Measurements from ENCODE around the gene RPL29.

The RPL29 gene

DNA sequence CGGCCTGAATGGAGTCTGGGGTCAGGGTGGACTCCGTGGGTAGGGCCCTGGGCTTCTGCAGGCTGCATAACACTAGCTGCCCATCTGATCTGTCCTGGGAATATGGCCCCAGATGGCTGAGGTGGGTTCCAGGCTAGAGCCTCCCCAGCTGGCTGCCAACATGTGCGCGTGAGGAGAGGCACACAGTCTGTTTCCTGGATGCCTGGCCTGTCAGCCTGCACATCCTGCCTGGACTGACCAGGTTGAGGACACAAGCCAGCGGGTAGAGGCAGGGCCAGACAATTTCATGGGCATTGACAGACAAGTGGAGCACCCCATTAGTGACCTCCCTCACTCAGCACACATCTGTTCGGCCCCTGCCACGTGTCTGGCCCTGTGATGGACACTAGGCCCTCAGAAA lies 29.8 kb upstream of the RPL29 start:
- DNase-seq, result peak; percentile 48

DNA sequence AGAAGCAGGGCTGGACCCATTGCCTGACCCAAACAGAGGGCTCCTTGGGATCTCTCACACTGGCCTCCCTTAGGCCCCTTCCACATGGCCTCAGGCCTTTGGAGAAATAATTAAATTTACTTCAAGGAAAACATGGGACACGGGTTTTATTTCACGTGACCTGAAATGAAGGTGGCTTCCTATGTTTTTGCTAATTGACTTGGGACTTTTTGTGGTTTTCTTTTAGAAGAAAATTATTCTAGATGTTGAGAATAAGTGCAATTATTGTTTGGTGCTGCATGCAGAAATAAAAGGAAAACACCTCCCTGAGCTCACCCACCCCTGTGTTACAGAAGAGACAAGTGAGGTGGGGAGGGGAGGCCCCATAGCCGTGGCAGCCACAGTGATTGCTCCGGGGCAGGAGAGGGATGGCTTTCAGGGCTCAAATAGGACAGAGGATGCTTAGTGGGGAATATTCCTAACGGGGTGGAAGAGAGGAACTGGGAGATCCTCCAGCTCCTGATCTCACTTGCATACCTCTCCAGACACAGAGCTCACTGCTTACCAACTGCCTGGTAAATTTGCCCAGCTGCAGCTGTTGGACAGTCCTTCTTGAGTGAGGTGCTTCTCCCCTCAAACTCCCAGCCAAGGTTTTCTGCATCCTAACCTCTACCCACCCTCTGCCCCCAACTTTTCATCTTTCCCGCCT lies 29.2 kb upstream of the RPL29 start:
- no peak for DNase-seq

DNA sequence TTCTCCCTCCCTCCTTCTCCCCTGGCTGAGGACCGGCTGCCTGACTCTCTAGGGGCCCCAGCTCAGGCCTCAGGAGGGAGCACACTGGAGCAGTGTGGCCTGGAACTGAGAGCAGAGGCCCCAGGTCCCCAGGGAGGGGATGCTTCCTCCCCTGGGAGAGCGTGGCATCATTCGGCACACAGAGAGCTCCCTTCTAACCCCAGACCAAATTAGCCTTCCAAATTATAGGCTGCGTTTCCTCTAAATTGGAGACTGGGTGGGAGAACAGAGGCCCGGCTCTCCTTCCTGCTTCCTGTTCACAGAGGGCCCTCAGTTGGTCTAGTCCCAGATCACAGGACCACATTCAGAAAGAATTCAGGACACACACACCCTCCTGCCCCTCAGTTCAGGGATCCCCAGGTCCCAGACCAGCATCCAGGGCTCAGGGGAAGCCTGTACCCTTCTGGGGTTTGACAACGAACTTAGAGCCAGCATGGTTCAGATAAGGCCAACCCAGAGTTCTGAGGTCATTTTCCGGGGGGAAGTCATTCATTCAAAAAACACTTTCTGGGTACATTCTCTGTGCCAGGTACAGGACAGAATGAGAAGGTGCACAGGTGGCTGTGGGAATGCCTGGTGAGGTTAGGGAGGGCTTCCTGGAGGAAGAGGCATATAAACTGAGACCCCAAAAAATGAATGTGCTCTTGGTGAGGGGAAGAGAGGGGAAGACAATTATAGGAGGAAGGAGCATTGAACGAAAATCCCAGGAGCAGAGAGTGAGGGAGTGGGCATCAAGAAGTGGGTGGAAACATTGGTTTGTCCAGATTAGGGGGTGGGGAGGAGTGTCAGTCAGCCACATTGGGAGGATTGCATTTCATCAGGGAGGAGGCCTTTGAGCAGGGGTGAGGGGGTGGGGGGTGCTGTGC lies 28.4 kb upstream of the RPL29 start:
- DNase-seq, result peak; percentile 87

DNA sequence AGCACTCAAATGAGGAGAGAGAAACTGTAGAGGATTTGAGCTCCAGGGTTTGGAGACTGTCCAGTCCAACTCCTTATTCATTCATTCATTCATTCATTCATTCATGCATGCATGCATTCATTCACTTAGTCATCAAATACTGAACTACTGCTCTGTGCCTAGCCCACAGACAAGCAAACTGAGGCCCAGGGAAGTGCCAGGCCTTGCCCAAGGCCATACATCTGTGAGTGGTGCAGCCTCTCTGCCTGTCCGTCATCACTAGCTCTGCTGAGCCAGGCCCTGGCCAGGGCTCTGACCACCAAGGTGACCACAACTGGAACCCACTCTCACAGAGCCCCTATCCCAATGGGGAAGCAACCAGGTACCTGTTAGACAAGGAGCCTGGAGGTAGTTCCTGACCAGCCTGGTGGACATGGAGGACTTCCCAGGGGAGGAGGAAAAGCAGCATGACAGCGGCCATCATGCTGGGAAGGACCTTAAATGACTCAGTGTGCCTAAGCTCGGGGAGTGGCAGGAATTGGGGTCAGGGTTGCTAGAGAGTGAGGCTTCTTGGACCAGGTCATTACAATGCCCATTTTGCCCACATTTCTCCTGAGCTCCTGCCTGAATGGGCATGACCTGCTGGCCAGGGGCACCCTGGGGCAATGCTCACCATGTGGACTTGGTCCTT lies 27.5 kb upstream of the RPL29 start:
- DNase-seq, result peak; percentile 38

DNA sequence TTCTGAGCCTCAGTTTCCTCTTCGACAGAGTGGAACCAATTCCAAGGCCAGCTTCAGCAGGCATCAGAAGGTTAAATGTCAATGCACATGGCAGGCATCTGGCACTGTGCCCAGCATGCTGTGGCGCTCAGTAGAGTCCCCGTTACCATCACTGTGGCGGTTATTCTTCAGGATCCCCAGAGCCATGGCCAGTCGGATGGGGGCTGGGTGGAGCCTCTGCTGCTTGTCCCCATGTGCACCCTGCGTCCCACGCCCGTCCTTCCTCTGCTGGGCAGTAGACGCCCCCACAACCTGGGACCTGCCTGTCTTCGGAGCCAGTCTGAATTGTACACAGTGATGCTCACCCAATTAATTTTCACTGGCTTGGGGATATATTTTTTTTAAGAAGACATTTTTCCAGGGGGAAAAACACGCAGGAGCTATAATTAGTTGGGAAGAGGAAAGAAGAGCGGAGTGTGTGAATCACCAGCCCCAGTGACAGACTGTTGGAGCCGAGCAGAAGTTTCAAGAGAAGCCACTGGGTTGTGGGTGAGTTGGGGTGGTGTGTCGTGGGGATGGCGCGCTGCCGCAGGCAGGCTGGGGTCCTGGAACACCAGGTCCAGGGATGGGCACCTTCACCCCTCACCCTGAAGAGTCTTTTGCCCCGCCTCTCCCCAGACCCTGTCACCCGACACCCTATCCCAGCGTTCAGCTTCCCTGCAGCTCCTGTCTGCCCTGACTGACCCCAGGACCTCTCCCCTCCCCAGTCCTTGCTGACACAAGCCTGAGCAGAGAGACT lies 26.8 kb upstream of the RPL29 start:
- DNase-seq, result peak; percentile 83

DNA sequence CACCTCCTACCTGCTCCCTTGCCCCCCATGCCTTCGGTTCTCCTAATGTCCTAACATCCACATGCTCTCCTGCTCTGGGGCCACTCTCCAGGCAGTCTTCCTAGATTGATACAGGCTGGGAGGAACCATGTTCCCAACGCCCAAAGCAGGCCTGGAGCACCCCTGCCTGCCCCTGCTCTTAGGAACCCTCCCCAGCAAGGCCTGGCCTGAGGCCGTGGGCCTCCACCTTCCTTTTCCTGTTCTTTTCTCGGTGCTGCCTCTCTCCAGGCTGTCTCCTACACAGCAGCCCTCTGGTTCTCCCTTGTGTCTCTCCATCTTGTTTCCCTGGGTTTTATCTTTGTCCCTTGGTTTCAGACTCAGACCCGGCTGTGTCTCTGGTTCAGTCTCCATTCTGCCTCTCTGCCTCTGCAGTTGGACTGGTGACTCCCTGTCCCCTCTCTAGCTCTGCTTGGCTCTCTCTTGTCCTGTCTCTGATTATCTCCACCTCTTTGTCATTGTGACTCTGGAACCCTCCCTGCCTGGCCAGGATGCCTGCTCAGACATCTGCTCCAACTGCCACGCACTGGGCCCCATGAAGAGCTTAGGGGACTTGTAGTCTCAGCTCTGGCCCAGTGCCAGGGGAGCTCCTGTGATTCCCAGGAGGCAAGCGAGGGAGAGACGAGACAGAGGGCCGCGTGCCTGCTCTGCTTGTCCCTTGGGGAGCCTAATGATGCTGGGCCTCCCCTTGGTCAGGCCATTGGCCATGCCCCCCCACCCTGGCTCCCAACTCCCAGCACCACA lies 26.0 kb upstream of the RPL29 start:
- DNase-seq, result peak; percentile 94

DNA sequence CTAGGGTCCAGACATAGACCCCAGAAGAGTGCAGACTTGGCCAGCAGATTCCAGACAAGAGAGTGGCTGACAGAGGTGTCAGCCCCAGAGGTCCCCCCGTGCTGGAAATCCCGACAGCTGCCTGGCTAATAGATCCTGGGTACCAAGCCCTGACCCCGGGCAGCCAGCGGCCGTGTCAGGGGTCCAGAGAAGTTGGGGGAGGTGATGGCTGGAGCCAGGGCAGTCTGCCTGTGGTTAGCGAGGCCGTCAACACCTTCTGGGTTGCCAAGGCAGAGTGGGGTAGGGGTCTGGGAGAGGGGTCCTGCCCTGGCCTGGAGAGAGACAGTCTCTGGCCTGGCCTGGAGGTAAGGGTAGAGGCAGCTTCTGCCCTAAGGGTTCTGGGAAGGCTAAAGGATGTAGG lies 25.1 kb upstream of the RPL29 start:
- no peak for DNase-seq

DNA sequence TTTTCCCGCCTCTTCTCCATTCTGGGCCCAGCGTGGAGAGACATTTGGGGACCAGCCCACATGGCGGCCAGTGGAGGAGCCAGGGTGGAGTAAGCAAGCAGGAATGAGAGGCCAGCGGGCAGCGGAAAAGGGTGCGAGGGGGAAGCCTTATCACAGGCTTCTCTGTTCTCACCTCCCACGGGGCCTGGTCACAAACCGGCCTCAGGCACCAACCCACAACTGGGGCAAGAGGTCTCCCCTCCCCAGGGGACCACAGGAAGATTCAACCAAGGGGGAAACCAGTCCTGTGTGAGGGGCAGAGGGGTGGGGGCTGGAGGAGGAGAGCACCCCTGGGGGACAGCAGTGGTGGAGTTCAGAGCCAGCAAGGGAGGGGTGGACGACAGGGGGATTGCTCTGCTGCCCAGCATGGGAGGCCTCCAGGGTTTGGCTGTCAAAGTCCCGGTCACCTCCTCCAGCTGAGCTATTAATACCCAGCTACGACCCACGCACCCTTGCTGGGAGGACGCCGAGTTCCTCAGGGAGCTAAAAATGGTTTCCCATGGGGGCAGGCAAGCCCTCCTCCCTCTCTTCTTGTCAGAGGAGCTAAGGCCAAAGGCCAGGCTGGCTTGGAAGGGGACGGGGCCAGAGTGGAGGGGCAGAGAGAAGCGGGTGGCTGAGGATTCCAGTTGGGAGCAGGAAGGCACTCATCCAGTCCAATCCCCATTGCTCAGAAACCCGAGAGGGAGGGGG lies 23.8 kb upstream of the RPL29 start:
- no peak for DNase-seq

DNA sequence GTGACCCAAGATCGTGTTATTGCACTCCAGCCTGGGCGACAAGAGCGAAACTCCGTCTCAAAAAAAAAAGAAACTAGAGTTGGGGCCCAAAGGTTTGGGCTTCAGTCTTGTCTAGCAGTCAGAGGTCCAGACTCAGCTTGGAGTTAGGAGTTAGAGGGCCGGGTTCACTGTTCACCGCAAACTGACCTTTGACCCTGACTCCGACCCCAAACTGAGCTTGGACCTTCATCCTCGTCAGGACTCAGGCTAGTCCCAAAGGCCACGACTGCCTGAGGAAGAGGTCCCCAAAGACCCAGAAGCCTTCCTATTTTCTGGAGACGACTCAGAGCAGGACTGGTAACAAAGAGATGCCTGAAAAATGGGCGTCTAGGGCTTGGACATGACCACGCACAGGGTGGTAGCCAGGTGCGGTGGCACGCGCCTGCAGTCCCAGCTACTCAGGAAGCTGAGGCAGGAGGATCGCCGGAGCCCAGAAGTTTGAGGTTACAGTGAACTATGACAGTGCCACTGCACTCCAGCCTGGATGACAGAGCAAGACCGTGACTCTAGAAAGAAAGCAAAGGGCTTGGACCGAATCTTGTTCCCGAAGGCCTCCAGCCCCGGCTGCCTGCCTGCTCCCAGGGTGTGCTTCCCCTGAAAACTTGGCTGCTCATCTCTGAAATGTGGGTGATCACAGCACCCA lies 22.8 kb upstream of the RPL29 start:
- DNase-seq, result no peak

DNA sequence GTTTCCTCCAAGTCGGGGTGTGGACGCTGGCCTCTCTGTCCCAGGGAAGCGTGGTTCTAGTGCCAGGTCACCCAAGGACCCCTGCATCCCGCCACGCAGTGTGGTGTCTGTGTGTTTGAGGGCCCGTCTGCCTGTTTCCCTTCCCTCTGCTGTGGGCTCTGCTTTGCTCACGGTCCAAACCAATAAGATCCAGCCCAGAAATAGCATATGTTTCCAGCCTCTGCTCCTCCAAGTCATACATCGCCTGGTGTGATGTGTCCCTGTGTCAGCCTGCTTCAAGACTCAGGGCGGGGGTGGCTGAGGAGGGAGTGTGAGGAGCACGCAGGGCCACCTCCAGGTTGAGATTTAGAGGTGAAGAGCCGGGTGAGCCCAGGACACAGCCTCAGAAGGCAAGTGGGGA lies 21.9 kb upstream of the RPL29 start:
- peak; percentile 13 for DNase-seq

DNA sequence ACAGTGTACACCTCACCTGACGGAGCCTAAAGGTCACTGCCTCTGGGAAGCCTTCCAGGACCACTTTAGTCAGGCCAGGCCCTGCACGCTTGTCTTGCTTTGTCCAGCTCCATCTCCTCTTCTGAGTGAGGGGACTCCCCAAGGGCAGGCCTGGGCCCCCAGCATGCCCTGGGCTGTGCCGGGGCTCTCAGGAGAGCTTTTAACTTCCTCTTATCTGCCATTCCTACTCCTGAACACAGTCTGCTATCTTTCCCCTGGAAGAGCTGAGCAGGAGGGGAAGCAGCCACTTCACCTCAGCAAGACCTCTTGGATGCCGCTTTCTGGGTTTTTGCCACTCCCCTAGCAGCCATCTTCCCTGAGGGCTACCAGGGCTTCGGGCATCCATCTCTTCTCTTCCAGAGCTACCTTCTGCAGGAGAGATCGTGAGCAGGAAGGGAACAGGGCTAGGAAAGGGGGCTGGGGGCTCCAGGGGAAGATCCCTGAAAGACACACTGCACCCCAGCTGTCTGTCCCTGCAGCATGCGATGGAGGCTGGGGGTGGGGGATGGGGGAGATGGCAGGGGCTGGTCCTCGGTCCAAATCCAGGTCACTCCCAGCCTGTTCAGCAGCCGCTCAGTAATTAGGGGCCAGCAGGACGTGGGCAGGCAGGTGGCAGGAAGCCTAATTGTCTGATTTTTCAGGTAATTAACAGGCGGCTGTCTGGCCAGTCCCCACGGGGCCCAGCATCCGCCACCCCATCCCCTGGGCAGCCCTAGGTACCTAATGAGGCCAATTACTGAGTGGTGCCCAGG lies 19.9 kb upstream of the RPL29 start:
- peak; percentile 93 for DNase-seq

DNA sequence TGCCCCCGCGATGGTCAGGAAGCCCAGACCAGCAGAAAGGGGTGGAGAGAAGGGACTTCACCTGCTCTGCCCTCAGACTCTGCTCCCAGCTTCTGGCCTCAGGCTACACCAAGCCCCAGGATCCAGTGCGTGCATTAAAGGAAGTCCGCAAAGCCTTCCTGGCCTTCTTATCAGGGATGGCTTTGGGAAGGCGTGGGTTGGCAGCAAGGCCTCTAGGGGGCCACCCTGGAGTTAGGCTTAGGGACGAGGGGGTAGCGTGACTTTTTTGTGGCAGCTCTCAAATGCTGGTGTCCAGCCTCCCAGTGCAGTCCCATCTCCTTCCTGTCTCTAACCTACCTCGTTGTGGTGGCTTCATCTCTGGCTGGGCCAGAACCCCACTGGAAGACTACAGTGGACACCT lies 18.9 kb upstream of the RPL29 start:
- peak; percentile 49 for DNase-seq

DNA sequence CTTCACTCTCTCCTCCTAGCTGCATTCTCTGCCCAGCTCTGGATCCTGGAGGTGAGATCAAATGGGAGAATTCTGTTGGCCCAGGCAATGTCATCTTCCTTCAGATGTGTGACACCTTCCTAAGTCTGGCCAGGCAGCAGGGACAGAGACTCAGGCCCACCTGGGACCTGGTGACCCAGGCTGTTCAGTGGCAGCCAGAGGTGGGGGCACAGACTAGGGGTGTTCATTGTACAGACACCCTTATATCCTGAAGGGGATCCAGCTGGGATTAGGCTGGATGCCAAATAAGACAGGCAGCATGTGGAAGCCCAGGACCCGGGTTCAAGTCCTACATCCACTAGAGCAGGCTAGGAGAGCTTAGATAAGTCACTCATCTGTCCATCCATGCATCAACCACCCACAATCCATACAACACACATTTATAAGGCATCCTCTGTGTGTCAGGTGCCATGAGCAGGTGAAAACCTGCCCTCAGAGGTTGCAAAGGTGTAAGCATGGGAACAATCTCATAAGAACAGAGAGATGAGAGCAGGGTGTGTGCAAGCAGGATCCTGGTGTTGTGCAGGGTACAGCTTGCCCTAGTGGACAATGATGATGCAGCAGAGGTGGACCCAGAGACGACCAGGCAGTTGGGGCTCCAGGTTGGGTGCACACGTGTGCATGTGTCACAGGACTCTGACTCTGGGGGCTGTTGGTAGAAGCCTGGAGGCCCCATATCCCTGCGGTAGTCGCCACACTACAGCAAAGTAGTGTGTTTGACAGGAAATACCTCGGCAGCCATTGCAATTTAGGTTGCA lies 18.3 kb upstream of the RPL29 start:
- DNase-seq, result no peak

DNA sequence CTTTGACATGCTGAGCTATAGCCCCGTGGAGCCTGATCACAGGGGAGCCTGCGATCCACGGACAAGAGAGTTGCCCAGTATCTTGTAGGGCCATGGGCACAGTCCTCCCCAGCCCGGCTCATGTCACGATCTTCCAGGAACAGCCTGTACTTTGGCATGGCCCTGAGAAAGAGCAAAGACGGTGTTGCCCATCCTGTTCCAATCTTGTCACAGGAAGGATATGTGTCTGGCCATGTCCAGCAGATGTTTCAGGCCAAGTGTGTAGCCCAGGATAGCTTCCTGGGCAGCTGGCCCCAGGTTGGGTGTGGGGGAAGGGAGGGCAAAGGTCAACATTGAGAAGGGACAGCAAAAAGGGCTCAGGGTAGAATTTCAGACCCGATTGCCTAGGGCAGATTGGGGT lies 17.0 kb upstream of the RPL29 start:
- no peak for DNase-seq

DNA sequence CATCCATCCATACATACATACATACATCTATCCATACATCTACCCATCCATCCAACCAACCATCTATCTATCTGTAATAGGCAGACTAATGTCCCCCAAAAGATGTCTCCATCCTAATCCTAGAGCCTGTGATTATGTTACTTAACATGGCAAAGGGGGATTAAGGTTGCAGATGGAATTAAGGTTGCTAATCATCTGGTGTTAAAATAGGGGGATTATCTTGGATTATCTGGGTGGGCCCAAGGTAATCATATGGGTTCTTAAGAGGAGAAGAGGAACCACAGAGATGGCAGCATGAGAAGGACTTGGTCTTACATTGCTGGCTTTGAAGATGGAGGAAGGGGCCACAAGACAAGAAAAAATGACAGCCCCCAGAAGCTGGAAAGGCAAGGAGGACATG lies 14.7 kb upstream of the RPL29 start:
- DNase-seq, result no peak

DNA sequence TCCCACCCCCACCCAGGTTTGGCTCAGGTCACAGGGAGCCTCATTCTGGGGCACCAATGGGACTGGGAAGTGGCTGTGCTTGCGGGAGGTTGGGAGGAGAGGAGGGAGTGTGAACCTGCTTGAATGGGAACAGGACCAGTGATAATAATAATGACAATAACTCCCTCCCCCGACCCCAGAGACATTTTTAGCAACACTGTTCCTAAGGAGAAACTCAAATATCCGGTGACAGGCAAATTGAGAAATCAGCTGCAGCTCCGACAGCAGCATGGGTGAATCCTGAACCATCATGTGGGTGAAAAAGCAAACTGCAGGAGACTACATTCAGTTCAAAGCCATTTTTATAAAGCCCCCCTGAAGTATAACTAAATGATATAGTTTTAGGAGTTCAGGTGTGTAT lies 11.6 kb upstream of the RPL29 start:
- DNase-seq, result no peak

DNA sequence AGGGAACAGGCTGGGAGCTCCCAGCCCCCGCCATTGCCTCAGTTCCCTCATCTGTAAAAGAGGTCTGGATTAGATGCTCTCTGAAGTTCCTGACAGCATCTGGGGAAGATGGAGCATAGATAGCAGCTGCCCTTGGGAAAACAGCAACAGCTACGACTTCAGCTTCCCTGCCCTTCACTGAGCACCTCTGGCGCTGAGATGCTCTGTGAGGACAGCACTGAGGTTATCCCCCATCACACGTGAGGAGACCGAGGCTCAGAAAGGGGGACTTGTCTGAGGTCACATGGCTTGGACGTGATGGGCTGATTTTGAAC lies 11.1 kb upstream of the RPL29 start:
- no peak for DNase-seq

DNA sequence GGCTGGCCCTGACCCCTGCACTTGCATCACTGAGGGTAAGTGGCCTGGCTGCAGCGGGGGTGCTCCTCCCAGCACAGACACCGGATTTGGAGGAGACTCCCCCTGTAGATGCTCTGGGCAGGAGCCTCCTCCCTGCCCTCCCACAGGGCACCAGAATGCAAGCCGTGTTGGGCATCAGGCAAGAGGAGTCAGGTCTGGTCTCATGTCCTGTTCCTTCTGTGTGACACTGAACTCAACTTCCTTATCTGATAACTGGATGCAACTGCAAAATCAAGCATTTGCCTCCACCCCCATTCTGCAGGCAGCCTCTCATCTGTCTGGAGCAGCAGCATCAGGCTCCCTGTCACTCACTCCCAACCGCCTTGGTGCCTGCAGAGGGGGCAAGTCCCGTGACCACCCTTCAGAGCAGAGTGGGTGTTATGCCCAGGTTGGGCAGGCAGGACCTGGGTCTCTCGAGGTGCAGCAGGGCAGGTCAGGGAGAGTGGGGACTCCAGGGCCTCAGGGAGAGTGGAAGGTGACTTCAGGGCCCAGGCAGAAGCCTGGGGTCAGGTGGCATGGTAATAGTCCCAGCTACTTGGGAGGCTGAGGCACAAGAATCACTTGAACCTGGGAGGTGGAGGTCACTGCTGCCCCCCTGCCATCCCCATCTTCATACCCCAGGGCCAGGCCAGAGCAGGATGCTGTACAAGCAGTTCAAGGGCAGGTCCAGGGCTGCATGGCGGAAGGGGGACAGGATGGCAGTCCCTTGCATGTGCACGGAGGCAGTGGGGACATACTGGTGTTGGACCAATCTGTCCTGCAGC lies 10.5 kb upstream of the RPL29 start:
- DNase-seq, result no peak

Measured in NCI-H69 (cell line).